Cardiac fibroblast (primary cell): ENCODE data around the gene PALS1.

Experiments used
- DNase-seq, 2 donors: peaks; one replicate each; pipeline versions ENCODE4 v3.0.0 to v3.0.0-alpha.2; 2010; ENCODE audit warnings: low read depth in 2 of 2
- H3K4me3 ChIP-seq, 2 donors: replicated peaks in 1 of 2; 1 replicate in 1 of 2; 2 replicates in 1 of 2; pipeline ENCODE4 v1.5.1; 2011; ENCODE audit warnings: low read depth in 2 of 2, low read length in 2 of 2, mild to moderate bottlenecking in 2 of 2, moderate library complexity in 1 of 2
- TF ChIP-seq, protein P1 (sequence below): IDR thresholded peaks from one replicate; pipeline ENCODE4 v1.5.1; 2011; ENCODE audit warnings: low read depth, mild to moderate bottlenecking, low read length, inconsistent platforms

The PALS1 gene

DNA sequence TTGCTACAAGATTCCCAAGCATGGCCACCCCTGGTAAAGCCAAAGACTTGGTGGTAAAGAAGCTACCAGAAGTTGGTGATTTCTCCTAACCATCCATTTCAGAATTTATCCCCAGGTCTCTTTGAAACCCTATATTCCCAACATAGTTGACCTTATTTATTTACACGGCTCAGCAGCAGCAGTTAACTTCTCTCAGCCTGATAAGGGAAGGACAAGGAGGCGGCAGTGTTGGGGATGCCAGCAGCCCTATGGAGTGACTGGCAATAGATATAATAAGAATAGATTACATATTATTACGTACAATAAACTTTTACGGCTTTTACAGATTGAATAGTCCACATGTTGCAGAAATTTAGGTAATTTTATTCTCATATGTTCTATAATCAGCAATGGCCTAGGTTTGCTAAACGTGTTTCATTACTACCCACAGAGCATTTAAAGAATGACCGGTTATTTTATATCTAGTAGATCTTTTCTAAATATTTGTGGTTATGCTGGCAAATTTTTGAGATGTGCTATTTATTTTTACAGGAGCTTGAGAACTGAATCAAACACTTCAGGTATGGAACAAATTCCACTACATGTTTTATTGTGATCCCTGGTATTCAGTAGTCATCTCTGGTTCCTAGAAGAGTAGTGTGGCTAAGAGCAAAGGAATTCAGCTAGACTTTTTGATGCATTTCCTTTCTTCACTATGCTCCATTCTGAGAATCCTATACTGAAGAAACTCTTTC is 19.8 kb upstream of the PALS1 start:
- TF ChIP-seq, protein P1, sequence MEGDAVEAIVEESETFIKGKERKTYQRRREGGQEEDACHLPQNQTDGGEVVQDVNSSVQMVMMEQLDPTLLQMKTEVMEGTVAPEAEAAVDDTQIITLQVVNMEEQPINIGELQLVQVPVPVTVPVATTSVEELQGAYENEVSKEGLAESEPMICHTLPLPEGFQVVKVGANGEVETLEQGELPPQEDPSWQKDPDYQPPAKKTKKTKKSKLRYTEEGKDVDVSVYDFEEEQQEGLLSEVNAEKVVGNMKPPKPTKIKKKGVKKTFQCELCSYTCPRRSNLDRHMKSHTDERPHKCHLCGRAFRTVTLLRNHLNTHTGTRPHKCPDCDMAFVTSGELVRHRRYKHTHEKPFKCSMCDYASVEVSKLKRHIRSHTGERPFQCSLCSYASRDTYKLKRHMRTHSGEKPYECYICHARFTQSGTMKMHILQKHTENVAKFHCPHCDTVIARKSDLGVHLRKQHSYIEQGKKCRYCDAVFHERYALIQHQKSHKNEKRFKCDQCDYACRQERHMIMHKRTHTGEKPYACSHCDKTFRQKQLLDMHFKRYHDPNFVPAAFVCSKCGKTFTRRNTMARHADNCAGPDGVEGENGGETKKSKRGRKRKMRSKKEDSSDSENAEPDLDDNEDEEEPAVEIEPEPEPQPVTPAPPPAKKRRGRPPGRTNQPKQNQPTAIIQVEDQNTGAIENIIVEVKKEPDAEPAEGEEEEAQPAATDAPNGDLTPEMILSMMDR: no peak
- DNase-seq: peak; percentile 18 to 76

DNA sequence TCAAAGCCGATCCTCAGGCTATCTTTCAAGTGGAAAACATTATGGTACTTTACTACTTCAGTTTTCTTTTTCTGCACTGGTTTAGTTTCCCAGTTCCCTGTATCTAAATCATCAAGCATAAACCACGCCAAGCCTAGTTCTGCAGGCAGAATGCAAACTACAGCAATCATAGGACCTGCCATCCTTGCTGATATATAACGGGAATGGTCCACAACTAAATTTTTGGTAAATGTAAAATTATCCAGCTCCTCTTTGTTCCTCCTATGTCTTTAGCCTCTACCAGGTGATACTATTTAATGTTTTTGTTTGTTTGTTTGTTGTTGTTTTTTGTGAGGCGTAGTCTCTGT is 19.3 kb upstream of the PALS1 start:
- DNase-seq: no peak
- no peak overlapping the region for H3K4me3 ChIP-seq
- TF ChIP-seq, protein P1: no peak

More for the DNA sequence above, 19.8 kb upstream of the PALS1 start:
- no peak overlapping the region for H3K4me3 ChIP-seq

DNA sequence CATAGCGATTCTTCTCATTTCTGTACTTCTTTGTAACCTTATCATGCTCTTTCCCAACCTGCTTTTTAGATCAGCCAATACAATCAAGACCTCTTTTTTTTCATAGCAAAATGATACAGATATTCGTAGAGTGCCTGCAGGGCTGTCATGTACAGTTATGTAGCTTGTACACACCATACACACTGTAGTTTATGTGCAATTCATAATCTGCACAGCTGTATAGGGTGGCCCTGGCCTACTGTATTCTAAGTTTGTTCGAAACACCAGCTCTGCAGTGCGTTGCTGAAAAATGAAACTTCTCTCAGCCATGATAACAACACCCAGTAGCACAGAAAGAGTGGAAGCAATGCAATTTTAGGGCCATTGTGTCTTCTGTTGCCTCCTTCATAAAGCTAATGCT is 15.7 kb upstream of the PALS1 start:
- no peak overlapping the region for H3K4me3 ChIP-seq
- no peak for DNase-seq
- TF ChIP-seq, protein P1: no peak

DNA sequence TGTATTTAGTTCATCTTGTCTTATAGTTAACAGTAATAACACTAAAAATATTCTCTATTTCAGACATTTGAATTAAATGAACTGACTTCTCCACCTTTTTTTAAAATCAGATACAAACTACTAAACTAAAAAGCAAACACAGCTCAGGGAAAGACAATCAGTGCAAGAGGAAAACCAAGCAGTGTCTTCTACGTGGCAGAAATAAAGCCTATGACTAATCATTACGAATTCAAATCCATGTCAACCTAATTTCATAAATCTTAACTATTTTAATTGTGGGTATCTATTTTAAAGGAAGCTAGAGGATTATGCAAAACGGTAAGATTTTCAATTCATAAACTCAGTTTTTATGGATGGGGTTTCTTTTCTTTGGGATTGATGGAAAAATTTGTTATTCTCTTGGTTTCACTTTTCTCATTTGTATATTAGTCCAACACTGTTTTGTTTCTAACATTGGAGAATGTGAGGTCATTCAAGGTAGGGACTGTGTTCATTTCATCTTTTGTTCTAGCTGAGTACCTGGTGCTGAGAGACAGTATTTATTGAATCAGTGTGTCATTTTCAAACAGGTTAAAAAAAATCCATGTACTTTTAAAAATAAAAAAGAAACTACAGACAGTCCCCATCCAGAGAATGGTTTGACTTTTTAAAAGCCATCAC is 12.8 kb upstream of the PALS1 start:
- no peak overlapping the region for H3K4me3 ChIP-seq
- DNase-seq: peak in 1 of 2 donors; percentile 36
- TF ChIP-seq, protein P1: no peak

DNA sequence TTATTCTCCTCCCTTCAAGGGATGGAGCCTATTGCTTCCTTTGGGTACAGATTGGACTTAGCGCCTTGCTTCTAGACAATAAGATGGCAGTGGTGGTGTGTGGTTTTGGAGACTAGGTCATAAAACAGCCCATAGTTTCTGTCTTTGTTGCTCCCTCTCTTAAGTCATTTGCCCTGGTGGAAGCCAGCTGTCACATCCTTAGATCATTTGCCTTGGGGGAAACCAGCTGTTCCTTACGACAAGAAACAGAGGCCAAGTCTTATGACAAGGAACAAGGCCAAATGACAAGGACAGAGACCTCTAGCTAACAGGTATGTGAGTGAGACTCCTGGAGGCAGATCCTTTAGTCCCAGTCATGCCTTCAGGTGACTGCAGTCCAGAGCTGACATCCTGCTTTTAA is 9.2 kb upstream of the PALS1 start:
- H3K4me3 ChIP-seq: no peak overlapping the region
- TF ChIP-seq, protein P1: no peak
- DNase-seq: no peak

DNA sequence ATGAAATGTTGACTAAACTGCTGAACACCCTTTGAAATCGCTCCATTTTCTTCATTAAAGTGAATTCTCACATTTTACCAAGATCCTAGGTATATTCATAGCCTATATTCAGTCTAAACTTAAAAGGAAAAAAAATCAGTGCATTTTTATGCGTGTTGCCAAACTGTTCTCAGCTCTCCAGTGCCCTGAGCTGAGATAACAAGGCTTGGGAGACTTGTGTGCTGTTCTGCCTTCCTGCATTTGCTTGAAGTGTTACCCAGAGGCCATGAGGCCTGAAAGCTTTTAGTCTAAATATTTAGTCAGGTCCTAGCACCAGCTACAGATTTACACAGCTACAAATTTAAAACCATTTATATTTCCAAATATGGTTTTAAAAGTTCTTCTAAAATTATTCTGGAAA is 8.6 kb upstream of the PALS1 start:
- no peak overlapping the region for H3K4me3 ChIP-seq
- TF ChIP-seq, protein P1: no peak
- no peak for DNase-seq

DNA sequence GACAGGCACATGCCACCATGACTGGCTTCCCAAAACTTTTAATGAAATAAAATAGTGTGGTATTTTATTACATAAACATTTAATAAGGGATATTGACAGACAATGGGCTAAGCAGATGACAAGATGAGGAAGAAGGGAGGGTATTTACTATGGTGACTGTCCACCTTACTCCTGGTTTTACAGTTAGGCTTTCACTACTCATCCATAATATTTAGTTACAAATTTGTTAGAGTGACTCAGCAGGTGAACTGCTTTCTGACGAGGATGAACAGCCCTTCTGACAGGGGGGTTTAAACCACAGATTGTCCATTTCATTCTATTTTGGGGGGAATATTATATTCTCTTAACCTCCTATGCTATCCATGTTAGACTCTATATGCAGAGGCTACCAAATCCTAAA is 3.6 kb upstream of the PALS1 start:
- no peak for DNase-seq
- no peak overlapping the region for H3K4me3 ChIP-seq

More for the DNA sequence above, 3.6 kb upstream of the PALS1 start:
- TF ChIP-seq, protein P1: no peak
